Astrocyte (in vitro differentiated cells and primary cell): ENCODE results near the gene ASB8. TPM values are rescaled to one million over a fixed set of nuclear protein-coding genes. Genes with fewer than 3 reads are reported as not detected.
"Not testable (repeated sequence)": the region's sequence is repeated elsewhere in the genome, so short reads cannot be mapped to it uniquely, and the experiment has no call there.

Source experiments
- DNase-seq: peaks from one replicate; pipeline ENCODE4 v3.0.0-alpha.2; 2010; ENCODE audit warnings: low read depth
- FAIRE-seq: peaks from 2 replicates; lab custom pipeline; 2011; peaks lifted over from hg19 to GRCh38; lab: Jason Lieb, UNC
- H2AFZ ChIP-seq: 2 replicates; pipeline ENCODE4 v1.6.0; 2012; ENCODE audit warnings: low read depth, low read length, inconsistent platforms
- H3K27ac ChIP-seq: 2 replicates; pipeline ENCODE4 v1.5.1; 2011; ENCODE audit warnings: low read depth, low read length, inconsistent platforms
- H3K27me3 ChIP-seq: 2 replicates; pipeline ENCODE4 v1.6.0; 2011; ENCODE audit warnings: low read length, inconsistent platforms; ENCODE audit not compliant: insufficient read depth
- H3K36me3 ChIP-seq: 2 replicates; pipeline ENCODE4 v1.5.1; 2011; ENCODE audit warnings: low read length, inconsistent platforms; ENCODE audit not compliant: insufficient read depth
- H3K4me1 ChIP-seq: 2 replicates; pipeline ENCODE4 v1.5.1; 2011; ENCODE audit warnings: low read length, inconsistent platforms; ENCODE audit not compliant: insufficient read depth
- H3K4me2 ChIP-seq: 2 replicates; pipeline ENCODE4 v1.6.0; 2012; ENCODE audit warnings: low read length, inconsistent platforms
- H3K4me3 ChIP-seq: 2 replicates; pipeline ENCODE4 v1.5.1; 2011; ENCODE audit warnings: low read depth, mild to moderate bottlenecking, low read length, inconsistent platforms; ENCODE audit not compliant: insufficient read depth
- H3K79me2 ChIP-seq: 2 replicates; pipeline ENCODE4 v1.6.0; 2012; ENCODE audit warnings: mild to moderate bottlenecking, low read length, inconsistent platforms; ENCODE audit not compliant: insufficient read depth
- H3K9ac ChIP-seq: 2 replicates; pipeline ENCODE4 v1.6.0; 2012; ENCODE audit warnings: mild to moderate bottlenecking, low read length, inconsistent platforms
- H3K9me3 ChIP-seq: 2 replicates; pipeline ENCODE4 v1.5.1; 2012; ENCODE audit warnings: low read depth, mild to moderate bottlenecking, low read length, inconsistent platforms; ENCODE audit not compliant: insufficient read depth
- H4K20me1 ChIP-seq: 2 replicates; pipeline ENCODE4 v1.6.0; 2012; ENCODE audit warnings: low read length, inconsistent platforms; ENCODE audit not compliant: insufficient read depth
- H3K27ac Mint-ChIP-seq: one replicate; pipeline ENCODE4 v1.8.0; 2021; ENCODE audit warnings: mild to moderate bottlenecking, mixed read lengths; ENCODE audit not compliant: unreplicated experiment
- H3K27me3 Mint-ChIP-seq: one replicate; pipeline ENCODE4 v1.8.0; 2021; ENCODE audit warnings: low read depth, mixed read lengths; ENCODE audit not compliant: unreplicated experiment
- H3K36me3 Mint-ChIP-seq: one replicate; pipeline ENCODE4 v1.8.0; 2021; ENCODE audit warnings: low read depth, mixed read lengths; ENCODE audit not compliant: unreplicated experiment
- H3K4me1 Mint-ChIP-seq: one replicate; pipeline ENCODE4 v1.8.0; 2021; ENCODE audit warnings: low read depth, mixed read lengths; ENCODE audit not compliant: unreplicated experiment
- H3K4me3 Mint-ChIP-seq: one replicate; pipeline ENCODE4 v1.8.0; 2021; ENCODE audit warnings: mild to moderate bottlenecking, moderate library complexity, mixed read lengths; ENCODE audit not compliant: unreplicated experiment
- H3K9me3 Mint-ChIP-seq: one replicate; pipeline ENCODE4 v1.8.0; 2021; ENCODE audit warnings: mild to moderate bottlenecking, mixed read lengths; ENCODE audit not compliant: unreplicated experiment
- CTCF ChIP-seq: IDR thresholded peaks from 2 replicates; pipeline ENCODE4 v1.5.1; 2011; ENCODE audit warnings: low read depth, mild to moderate bottlenecking, inconsistent platforms, low read length, moderate library complexity; ENCODE audit not compliant: insufficient read depth
- EZH2 ChIP-seq: IDR thresholded peaks from 2 replicates; pipeline ENCODE4 v1.6.1; 2012; ENCODE audit warnings: mild to moderate bottlenecking, low read length, inconsistent platforms; ENCODE audit not compliant: insufficient read depth
- total RNA-seq: library from RNA; stranded (reverse); gene quantifications from 2 replicates; pipeline ENCODE4 v1.2.1, GENCODE V29; 2021

Gene ASB8
- total RNA-seq, 1 donor from 2014 or later: 29.9 TPM

GRCh38 chr12:48126953-48127630 lies 30.2 kb downstream of the ASB8 start:
- no peak overlapping the region for H3K4me2 ChIP-seq
- peaks cover 26% of the 10 kb centered on the region for H3K36me3 Mint-ChIP-seq
- H3K79me2 ChIP-seq: peaks cover under 1% of the 10 kb centered on the region
- no peak overlapping the region for H3K9ac ChIP-seq
- no peak overlapping the region for H2AFZ ChIP-seq
- H3K9me3 ChIP-seq: no peaks in the 10 kb centered on the region
- TF ChIP-seq CTCF: no peak
- no peak for TF ChIP-seq EZH2
- no peaks in the 10 kb centered on the region for H3K27me3 ChIP-seq
- H4K20me1 ChIP-seq: peaks cover 14% of the 10 kb centered on the region
- H3K27ac Mint-ChIP-seq: no peak overlapping the region
- H3K4me3 Mint-ChIP-seq: no peak overlapping the region
- DNase-seq (no peak), FAIRE-seq (no peak)
- no peaks in the 10 kb centered on the region for H3K4me1 ChIP-seq
- no peak overlapping the region for H3K4me3 ChIP-seq
- no peak overlapping the region for H3K27ac ChIP-seq
- peaks cover 50% of the 10 kb centered on the region for H3K36me3 ChIP-seq
- peaks cover 4% of the 10 kb centered on the region for H3K4me1 Mint-ChIP-seq
- H3K27me3 Mint-ChIP-seq: no peaks in the 10 kb centered on the region
- H3K9me3 Mint-ChIP-seq: no peaks in the 10 kb centered on the region

GRCh38 chr12:48125985-48126384 lies 31.3 kb downstream of the ASB8 start:
- H2AFZ ChIP-seq: no peak overlapping the region
- no peaks in the 10 kb centered on the region for H3K4me1 ChIP-seq
- H3K4me3 ChIP-seq: no peak overlapping the region
- no peak for FAIRE-seq
- no peak for TF ChIP-seq CTCF
- H3K9ac ChIP-seq: no peak overlapping the region
- H3K27me3 ChIP-seq: no peaks in the 10 kb centered on the region
- Mint-ChIP-seq H3K9me3 (no peaks in the 10 kb centered on the region), H3K27ac (no peak overlapping the region), H3K4me3 (no peak overlapping the region), H3K4me1 (peaks cover 4% of the 10 kb centered on the region), H3K27me3 (no peaks in the 10 kb centered on the region), H3K36me3 (peaks cover 21% of the 10 kb centered on the region)
- H3K79me2 ChIP-seq: peaks cover 11% of the 10 kb centered on the region
- peaks cover 41% of the 10 kb centered on the region for H3K36me3 ChIP-seq
- no peak overlapping the region for H3K27ac ChIP-seq
- peaks cover 20% of the 10 kb centered on the region for H4K20me1 ChIP-seq
- H3K9me3 ChIP-seq: no peaks in the 10 kb centered on the region
- no peak overlapping the region for H3K4me2 ChIP-seq
- DNase-seq: no peak

- Histone ChIP-seq H4K20me1 (peaks cover 22% of the 10 kb centered on the region), H3K36me3 (peaks cover 36% of the 10 kb centered on the region), H3K79me2 (peaks cover 16% of the 10 kb centered on the region)
- DNase-seq, H3K27ac ChIP-seq, H3K4me2 ChIP-seq, H3K4me1 ChIP-seq, H3K4me1 Mint-ChIP-seq, FAIRE-seq, H2AFZ ChIP-seq, H3K27ac Mint-ChIP-seq, H3K27me3 ChIP-seq, H3K4me3 Mint-ChIP-seq, H3K9me3 ChIP-seq, H3K9ac ChIP-seq, H3K9me3 Mint-ChIP-seq, H3K4me3 ChIP-seq, H3K27me3 Mint-ChIP-seq: not testable (repeated sequence)
- peaks cover 17% of the 10 kb centered on the region for H3K36me3 Mint-ChIP-seq
These were observed 31.8 kb downstream of the ASB8 start for GRCh38 chr12:48125542-48125941.
